Superior temporal gyrus (tissue), 1 donor: ENCODE data around the gene BBS7.

ENCODE experiments used
- DNase-seq: peaks from one replicate; pipeline ENCODE4 v3.0.0-alpha.2; 2016; ENCODE audit errors: extremely low spot score

The BBS7 gene, protein sequence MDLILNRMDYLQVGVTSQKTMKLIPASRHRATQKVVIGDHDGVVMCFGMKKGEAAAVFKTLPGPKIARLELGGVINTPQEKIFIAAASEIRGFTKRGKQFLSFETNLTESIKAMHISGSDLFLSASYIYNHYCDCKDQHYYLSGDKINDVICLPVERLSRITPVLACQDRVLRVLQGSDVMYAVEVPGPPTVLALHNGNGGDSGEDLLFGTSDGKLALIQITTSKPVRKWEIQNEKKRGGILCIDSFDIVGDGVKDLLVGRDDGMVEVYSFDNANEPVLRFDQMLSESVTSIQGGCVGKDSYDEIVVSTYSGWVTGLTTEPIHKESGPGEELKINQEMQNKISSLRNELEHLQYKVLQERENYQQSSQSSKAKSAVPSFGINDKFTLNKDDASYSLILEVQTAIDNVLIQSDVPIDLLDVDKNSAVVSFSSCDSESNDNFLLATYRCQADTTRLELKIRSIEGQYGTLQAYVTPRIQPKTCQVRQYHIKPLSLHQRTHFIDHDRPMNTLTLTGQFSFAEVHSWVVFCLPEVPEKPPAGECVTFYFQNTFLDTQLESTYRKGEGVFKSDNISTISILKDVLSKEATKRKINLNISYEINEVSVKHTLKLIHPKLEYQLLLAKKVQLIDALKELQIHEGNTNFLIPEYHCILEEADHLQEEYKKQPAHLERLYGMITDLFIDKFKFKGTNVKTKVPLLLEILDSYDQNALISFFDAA

DNA sequence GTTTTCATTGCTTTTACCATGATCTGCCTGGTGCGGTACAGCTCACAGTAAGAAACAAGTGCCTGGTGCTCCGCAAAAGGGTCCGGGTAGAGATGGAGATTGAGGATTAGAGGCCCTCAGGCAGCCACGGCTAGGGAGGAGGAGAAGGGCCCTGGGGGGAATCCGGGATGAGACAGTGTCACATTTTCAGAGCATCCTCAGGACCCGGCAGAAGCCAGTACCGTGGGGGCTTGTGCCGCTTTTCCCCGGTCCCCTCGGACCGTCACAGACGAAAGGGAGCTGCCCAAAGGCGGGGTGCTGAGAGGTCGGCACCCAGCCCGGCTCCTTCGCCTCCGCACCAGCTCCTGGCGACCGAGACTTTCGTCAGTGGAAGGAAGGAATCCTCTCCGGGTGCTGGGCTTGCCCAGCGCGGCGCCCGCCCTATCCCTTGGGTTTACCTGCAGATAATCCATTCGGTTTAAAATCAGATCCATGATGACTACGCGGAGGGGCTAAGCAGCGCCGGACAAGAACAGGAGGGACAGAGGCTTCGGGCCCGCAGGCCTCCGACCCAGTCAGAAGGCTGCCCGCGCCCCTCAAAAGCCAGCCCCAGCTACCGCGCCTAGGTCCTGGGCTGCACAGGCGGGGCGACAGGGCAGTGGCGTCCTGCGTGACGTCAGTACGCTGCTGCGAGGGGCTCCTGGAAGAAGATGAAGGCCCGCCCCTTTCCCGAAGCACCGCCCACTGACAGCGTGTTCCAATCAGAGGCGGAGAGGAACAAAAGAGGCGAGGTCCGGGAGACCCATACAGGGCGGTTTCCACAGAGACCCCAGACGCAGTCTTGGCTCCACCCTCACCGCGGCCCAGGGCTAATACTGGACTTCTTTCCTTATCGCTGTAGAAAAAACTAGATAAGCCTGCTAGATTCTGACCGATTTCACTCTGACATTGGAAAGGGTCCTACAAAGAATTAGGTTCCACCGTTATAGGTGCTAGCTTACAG lies at the start of gene BBS7:
BBS7 (minus strand) TSS at position 634 of the 982 bp plus-strand sequence; CDS start at position 473, 161 bp downstream.
- peak; percentile 97 for DNase-seq

DNA sequence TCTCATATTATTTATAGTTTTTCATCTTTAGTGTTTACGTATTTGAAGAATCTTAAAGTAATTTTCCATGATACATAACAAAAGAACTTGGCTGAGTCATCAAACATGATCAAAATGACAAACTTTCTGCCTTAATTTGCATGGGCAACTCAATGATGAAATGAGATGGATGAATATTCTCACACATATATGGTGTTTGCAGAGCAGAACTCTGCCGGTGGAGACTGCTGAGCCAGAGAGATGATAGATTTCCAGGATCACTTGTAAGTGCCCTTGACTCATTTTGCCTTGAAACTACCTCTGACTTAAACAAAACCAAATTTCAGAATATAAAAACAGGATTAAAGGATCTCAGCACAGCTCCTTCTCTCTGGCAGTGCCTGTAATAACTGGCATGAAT lies 43.4 kb upstream of the BBS7 start:
- no peak for DNase-seq

DNA sequence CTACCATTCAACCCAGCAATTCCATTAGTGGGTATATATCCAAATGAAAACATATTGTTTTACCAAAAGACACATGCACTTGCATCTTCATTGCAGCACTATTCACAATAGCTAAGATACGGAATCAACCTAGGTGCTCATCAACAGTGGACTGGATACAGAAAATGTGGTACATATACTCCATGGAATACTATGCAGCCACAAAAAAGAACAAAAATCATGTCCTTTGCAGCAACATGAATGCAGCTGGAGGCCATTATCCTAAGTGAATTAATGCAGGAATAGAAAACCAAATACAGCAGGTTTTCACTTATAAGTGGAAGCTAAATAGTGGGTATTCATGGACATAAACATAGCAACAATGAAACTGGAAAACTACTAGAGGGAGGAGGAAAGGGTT lies 38.1 kb upstream of the BBS7 start:
- no peak for DNase-seq

DNA sequence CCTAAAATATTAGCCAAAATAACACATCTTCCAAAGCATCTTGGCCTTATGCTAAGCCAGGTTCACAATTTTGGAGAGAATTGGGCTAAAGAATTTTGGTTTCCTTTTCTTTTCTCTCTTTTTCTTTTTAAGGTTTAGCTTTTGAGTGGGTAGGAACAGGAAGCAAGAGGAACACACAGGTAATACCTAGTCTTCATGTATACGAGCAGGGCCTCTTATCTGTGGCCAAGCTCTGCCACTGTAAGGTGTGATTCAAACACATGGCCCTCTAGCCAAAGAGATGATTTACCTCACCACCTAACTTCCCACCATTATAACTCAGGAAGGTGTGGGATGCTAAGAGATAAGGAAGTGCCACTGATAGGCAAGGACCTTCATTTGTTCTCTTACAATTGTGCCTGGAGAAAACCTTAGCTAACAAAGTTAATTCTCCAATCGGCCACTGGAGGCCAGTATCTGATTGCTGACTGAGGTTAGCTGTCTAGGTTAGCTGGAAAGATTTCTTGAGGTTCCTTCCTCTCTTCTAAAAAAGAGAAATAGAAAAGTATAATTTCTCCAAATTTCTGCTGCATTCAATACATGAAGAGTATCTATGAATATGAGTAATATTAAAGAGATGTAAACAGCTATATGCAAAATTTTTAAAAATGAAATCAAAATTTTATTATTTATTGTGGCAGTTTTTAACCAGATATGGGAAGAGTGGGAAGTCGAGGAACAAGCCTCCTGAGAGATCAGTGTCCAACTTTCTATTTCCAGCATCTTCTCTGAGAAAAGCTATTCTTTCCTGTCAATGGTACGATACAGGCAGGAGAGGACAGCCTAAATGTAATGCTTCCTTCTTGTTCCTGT lies 30.1 kb upstream of the BBS7 start:
- DNase-seq = peak; percentile 87

DNA sequence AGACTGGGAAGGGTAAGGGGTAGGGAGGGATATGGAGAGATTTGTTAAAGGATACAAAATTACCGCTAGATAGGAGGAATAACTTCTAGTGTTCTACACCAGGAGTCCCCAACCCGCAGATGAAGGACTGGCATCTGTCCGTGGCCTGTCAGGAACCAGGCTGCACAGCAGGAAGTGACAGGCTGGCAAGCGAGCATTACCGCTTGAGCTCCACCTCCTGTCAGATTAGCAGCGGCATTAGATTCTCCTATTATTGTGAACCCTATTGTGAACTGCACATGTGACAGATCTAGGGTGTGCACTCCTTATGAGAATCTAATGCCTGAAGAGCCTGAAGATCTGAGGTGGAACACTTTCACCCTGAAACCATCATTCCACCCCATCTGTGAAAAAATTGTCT lies 27.9 kb upstream of the BBS7 start:
- no peak for DNase-seq

DNA sequence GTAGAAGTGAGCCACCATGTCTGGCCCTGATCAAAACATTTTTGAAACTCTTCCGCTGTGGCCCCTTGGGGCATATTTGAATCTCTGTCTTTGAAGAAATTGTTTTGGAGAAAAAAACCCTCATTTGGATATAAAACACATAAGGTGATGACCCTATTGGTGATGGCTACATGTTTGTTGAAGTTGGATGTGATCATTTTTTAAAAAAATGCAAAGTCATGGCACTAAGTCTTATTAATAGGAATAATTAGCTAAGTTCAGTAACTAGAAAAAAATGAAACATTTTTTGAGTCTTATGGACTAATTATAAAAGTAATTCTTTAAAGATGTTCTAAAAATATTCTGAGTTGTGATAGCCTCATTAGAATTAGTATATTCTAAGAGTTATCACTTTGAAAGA lies 17.9 kb upstream of the BBS7 start:
- DNase-seq = no peak

DNA sequence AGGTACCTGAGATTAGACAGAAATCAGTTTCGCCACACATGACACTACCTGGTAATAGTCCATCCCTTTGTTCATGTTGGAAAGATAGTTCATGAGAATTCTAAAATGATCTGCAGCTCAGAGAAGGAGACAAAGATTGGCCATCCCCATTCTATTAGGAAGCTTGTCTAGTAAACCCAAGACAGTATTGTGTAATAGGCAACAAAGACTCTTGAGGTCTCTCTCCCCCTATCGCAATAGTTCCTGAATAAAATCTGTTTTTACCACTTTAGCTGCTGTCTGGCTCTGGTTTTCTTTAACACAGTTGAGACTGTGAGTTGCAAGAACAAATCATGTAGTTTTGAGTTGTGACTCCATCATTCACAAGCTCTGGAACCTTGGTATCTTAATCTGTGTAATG lies 14.8 kb upstream of the BBS7 start:
- no peak for DNase-seq

DNA sequence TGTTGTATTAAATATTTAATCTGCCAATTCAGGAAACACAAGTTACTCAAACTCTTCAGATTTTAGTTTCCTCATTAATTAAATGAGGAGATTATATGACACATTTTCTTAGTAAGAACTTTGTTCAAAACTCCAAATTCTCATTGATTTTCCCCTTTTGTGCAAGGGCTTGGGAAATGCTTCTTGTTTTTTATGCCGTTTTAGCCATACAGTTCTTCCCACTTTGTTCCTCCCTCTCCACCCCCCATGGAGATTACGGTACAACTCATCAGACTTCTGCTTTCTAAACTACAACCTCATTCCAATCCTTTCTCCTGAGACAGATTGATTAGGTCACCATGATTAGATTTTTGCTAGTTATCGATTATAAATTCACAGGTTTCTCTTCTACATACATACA lies 10.9 kb upstream of the BBS7 start:
- DNase-seq = no peak

DNA sequence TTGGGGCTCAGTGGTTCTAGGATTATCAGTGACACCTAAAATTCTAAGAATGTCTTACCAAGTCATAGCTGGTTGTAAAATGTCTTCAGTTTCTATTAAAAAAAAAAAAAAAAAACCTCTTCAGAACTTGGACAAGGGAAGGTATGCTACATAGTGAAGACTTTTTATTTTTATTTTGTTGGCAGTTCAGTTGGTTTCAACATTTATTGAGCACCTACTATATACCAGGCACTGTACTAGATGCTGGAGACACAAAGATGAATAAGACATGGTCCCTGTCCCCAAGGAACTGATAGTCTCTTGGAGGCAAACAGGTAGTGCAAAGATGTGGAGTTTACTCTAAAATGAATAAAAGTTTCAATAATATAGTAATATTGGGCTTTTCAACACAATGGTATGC lies 8.9 kb upstream of the BBS7 start:
- DNase-seq = no peak

DNA sequence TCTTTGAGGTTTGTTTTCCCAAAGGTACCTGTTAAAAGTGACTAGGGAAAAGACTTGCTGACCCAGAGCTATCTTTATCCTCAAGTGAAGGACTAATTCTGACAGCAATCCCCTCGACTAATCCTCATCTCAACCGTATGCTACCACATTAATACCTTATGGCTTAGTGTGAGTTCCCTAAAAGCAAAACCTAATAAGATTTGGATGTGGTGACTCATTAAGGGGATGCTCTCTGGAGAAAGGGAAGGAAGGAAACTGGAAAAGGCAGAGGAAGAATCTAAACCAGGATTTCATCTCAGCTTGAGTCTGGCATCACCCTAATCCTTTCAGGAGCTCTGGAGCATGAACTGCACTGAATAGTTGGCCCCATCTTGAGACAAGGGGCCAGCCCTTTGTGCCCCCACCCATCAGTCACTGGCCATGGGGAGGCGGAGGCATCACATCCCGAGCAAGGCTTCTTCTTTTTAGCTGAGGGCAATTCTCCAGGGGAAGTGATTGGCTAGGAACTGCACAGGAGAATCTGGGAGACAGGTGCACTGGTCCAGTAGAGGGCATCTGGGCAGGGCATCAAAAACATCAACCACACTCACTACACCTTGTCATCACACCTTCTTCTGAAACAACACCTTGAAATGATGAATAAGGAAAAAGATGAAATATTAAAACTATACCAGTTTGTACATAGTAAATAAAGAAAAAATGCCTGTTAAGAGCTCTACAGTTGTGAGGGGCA lies 6.9 kb upstream of the BBS7 start:
- no peak for DNase-seq

DNA sequence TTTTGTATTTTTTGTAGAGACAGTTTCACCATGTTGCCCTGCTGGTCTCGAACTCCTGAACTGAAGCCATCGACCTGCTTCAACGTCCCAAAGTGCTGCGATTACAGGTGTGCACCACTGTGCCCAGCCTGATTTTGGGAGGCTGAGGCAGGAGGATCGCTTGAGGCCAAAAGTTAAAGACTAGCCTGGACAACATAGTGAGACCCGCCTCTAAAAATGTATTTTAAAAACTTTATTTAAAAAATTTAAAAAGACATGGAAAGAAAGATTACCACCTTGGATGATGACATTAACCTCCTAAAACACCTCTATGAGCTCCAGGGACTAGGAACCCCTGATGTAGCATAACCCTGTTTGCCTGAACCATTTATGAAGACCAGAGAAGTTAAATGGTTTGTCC lies 5.8 kb upstream of the BBS7 start:
- DNase-seq = no peak

DNA sequence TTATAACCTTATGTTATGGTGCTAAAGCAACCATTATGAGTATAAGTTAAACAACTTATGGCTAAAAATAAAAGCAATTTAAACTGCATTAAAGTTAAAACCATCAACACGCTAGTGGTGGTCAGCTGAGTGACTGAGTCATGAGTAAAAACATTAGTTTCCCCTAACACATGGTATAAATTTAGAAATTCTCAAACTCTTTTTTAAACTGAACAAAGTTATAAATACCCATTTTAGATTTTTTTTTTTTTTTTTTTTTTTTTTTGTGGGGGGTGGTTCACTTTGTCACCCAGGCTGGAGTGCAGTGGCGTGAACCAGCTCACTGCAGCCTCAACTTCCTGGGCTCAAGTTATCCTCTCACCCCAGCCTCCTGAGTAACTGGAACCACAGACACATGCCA lies 5.4 kb upstream of the BBS7 start:
- no peak for DNase-seq

DNA sequence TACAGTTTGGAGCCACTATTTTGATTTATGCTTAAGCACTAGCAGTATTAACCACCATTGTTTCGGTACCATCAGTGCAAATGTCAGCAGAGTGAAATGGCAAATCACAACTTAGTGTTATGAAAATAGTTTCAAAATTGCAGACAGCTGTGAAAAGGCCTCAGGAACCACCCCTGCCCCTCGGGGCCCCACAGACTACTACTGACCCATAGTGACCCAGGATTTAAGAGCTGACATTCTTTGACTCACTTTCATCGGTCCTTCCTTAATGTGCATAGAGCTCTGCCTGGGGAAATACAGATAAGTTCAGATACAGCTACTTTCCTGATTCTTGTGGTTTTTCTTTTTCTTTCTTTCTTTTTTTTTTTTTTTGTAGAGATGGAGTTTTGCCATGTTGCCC lies 3.3 kb upstream of the BBS7 start:
- no peak for DNase-seq

DNA sequence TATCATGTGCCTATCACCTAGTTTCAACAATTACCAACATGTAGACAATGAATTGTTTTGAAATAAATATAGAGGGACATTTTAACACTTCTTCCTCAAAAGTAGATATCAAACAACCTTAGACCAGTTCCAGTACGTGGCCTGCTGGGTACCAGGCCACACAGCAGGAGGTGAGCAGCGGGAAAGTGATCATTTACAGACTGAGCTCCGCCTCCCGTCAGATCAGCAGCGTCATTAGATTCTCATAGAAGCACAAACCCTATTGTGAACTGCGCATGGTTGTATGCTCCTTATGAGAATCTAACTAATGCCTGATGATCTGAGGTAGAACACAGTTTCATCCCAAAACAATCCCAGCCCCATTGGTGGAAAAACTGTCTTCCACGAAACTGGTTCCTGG lies 6.5 kb downstream of the BBS7 start:
- DNase-seq = no peak

DNA sequence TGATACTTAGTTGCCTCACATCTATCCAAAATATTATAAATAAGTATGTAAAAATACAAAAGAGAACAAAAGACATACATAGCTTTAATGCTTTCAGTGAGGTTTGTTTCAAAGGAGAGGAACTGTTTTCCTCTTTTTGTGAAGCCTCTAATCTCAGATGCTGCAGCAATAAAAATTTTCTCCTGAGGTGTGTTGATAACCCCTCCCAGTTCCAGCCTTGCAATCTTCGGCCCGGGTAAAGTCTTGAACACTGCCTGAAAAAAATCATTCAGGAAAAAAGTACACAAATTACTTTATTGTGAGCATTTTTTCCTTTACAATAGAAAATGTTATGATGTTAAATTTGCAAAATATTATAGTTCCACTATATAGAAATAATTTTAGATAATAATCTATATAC lies 8.8 kb downstream of the BBS7 start:
- no peak for DNase-seq

DNA sequence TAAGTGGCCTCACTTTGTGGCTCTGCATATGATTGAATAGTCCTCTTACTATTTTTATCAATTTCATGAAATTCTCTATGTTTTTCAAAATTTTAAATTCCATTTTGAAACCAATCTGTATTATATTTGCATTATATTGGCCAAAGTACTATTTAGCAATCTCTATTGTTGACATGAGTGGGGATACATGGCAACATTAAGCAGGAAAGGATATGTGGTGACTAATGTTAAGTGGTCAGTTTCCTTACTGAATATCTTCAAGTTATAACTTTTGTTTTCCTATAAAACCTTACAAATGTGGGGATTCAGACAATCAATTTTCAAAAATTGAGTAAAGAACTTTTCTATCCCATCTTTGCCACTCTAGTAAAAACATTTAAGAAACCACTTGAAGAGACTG lies 10.2 kb downstream of the BBS7 start:
- DNase-seq = no peak

DNA sequence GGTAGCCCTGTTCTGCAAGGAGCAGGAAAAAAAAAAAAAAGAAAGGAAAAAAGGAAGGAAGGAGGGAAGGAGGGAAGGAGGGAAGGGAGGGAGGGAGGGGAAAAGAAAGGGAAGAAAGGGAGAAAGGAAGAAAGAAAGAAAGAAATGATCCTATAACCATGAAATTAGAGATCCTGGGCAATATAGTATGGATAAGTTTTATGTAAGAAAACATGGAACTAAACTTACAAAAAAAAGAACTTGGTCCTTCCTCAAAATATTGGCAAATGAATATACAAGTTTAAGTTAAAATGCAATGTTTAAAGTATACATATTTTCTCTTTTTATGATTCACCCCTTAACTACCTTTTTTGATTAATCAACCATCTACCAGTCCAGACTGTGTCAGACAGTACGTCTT lies 18.9 kb downstream of the BBS7 start:
- DNase-seq = no peak

DNA sequence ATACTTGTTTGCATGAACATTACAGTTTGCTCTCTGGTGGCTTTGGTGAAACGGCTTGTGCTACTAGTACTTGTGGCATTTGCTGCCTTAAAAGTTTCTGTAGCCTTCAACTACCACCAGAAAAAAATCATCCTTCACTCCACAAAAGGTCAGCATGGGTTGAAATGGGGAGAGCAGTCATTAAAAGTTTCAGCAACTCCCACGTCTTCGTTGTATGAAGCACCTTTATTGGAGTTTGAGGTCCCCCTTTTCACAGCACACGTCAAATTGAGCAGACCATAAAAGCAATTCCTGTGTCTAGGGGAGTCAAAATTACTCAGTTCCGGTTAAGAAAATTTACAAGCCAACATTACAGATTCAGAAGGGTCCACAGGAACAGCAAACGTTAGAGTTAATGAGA lies 23.6 kb downstream of the BBS7 start:
- no peak for DNase-seq

DNA sequence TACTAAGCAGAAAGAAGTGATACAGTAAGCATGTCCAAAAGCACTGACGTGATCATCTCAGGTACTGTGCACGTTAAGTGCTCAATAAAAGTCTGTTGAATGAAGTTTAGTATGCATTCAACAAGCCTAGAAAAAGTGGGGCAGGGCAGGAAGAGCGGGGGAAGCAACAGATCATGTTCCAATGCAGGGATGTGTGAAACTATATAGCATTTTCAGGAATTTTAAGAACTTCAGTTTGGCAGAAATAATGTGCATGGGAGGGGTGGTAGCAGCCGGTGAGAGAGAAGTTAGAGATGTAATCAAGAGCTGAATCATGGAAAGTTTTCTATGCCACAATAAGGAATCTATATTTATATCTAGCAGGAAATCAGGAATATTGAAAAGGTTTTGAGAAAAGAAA lies 27.4 kb downstream of the BBS7 start:
- peak; percentile 44 for DNase-seq

DNA sequence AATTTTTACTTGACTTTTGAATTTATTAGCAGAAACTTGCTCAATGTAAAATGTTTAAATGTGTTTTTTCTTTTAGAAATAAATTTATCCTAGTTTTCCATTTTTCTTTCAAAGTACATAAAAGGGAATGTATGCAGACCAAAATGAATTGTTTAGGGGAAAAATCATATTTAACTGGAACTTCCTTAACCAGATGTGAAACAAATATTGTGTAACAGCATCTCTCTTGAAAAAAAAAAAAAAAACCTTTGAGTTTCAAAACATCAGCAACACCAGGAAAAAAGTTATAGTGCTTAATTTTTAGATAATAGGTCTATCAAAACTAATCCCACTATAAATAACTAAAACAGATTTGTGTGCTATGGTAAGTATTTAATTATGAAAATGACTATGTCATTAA lies 32.1 kb downstream of the BBS7 start:
- DNase-seq = no peak

DNA sequence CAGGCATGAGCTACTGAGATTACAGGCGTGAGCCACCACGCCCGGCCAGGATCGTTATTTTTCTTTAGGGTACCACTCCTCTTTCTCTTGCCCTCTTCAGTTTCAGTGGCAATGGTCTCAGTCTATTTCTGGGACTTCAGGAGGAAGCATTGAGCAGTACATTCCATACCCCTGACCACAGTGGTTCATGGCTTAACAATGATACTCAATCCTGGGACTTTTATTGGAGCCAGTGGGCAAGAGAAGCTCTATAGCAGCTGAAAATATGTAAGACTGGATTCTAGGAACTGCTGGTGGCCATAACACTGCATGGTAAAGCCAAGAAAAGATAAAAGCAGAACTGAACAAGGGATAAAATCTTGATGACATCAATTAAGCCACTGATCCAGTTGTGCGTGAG lies 40.8 kb downstream of the BBS7 start:
- no peak for DNase-seq
